ENCODE measurements around the gene PTH2.

- TF ChIP-seq, protein P1, sequence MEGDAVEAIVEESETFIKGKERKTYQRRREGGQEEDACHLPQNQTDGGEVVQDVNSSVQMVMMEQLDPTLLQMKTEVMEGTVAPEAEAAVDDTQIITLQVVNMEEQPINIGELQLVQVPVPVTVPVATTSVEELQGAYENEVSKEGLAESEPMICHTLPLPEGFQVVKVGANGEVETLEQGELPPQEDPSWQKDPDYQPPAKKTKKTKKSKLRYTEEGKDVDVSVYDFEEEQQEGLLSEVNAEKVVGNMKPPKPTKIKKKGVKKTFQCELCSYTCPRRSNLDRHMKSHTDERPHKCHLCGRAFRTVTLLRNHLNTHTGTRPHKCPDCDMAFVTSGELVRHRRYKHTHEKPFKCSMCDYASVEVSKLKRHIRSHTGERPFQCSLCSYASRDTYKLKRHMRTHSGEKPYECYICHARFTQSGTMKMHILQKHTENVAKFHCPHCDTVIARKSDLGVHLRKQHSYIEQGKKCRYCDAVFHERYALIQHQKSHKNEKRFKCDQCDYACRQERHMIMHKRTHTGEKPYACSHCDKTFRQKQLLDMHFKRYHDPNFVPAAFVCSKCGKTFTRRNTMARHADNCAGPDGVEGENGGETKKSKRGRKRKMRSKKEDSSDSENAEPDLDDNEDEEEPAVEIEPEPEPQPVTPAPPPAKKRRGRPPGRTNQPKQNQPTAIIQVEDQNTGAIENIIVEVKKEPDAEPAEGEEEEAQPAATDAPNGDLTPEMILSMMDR (IDR thresholded peaks at IDR 0.05; ENCODE audit: low read length): no peak
- TF ChIP-seq EZH2phosphoT487 (IDR thresholded peaks at IDR 0.05; ENCODE audit: low read length): no peak
These were observed 9.9 kb downstream of the PTH2 start for GRCh38 chr19:49413348-49413747.

Measured in MM.1S (cell line).